Stomach (tissue), 9 donors: Measurements from ENCODE around the gene AP3B1. TPM values are rescaled to one million over a fixed set of nuclear protein-coding genes. Genes with fewer than 3 reads are reported as not detected.

Experiments used
- DNase-seq, 2 donors: peaks; one replicate each; pipeline versions ENCODE4 v3.0.0 to v3.0.0-alpha.2; 2013 to 2019
- H3K27ac ChIP-seq, 5 donors: fragments of 200-600 bp in 4 of 5; sonication (generic) in 4 of 5; one replicate each; pipeline ENCODE4 v1.5.1; 2013 to 2019; ENCODE audit warnings: mild to moderate bottlenecking in 1 of 5, moderate library complexity in 1 of 5
- H3K27me3 ChIP-seq, 3 donors: fragments of 200-600 bp; sonication (generic); one replicate each; pipeline ENCODE4 v1.5.1; 2017 to 2019; ENCODE audit warnings: mixed run types in 1 of 3
- H3K36me3 ChIP-seq, 4 donors: fragments of 200-600 bp; sonication (generic); 1 replicate in 3 of 4; 2 replicates in 1 of 4; pipeline ENCODE4 v1.5.1; 2016 to 2019
- H3K4me1 ChIP-seq, 4 donors: fragments of 200-600 bp; sonication (generic); one replicate each; pipeline ENCODE4 v1.5.1; 2016 to 2019
- H3K4me3 ChIP-seq, 4 donors: fragments of 200-600 bp; sonication (generic) in 3 of 4; one replicate each; pipeline ENCODE4 v1.5.1; 2016 to 2019; ENCODE audit warnings: mild to moderate bottlenecking in 1 of 4
- H3K9me3 ChIP-seq, 4 donors: fragments of 200-600 bp; sonication (generic); one replicate each; pipeline ENCODE4 v1.5.1; 2016 to 2019
- EP300 ChIP-seq: sonication (generic); formaldehyde crosslinking; IDR thresholded peaks from one replicate; pipeline ENCODE4 v1.6.1; 2017; ENCODE audit warnings: antibody characterized with exemption
- POLR2A ChIP-seq, 4 donors: fragments of 450-650 bp; IDR thresholded peaks; one replicate each; pipeline ENCODE4 v1.6.1; 2016; ENCODE audit warnings: antibody characterized with exemption in 4 of 4, control low read depth in 2 of 4, mild to moderate bottlenecking in 1 of 4, moderate library complexity in 1 of 4
- POLR2AphosphoS5 ChIP-seq, 3 donors: sonication (generic); formaldehyde crosslinking; IDR thresholded peaks; one replicate each; pipeline ENCODE4 v1.6.1; 2016; ENCODE audit warnings: antibody characterized with exemption in 3 of 3
- WGBS, 5 donors: extraction: QIAGEN DNeasy Blood & Tissue Kit in 3 of 5; methylation state at CpG; one replicate each; pipeline versions ENCODE4 v1.1.5 to v1.1.7; 2013 to 2018; 5-methylcytosine and 5-hydroxymethylcytosine counted together
- intact Hi-C: fragments of 100-400 bp; cut with DNase I; formaldehyde crosslinking; loops from one replicate; pipeline ENCODE4 v1.15.1; 2023; ENCODE audit warnings: low total_unique reads
- polyA plus RNA-seq, 3 donors: library from polyadenylated mRNA; stranded (reverse); fragments of 200-250 nt; gene quantifications; one replicate each; pipeline ENCODE4 v1.2.3, GENCODE V29; 2013
- total RNA-seq, 5 donors: library from RNA; depleted of rRNA; stranded (reverse); fragments of >200 nt; gene quantifications; one replicate each; pipeline versions ENCODE4 v1.1.0 to v1.2.3, GENCODE V29; 2014 to 2016
- TF ChIP-seq, protein P1 (sequence below), 7 experiments: fragments of 450-650 bp in 4 of 7; fragments of 200-600 bp in 3 of 7; sonication (generic) in 3 of 7; IDR thresholded peaks; one replicate each; pipeline ENCODE4 v1.5.1; 2016 to 2019; ENCODE audit warnings: antibody characterized with exemption in 7 of 7, control low read depth in 2 of 7, mild to moderate bottlenecking in 1 of 7
- donor health status: healthy with polysubstance abuse.
- donor health status: Bipolar disorder and iron deficiency.
- donor health status: healthy.

The AP3B1 gene
- total and polyA plus RNA-seq, 8 donors = 15.2 to 81.0 (median 23.5) TPM

DNA sequence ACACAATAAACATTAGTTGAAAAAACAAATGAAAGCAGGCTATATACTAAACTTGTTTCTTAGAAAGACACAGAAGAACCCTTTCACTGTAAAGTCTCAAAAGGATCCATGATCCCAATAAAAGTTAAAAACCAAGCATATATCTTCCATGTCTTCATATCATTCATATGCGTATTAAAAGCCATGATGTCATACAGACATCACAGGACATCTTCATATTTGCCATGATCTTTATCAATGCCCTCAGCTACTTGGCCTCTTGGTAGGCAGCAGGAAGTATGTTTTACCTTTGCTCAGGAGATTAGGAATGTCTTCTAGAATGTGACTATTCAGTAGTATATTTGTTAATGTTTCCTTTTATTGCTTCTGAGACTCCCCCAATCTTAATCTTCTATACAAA lies 16.8 kb downstream of the AP3B1 start:
- peaks cover 0 to 19% (median 6%) of the 10 kb centered on the region in 4 donors for H3K4me1 ChIP-seq
- H3K27me3 ChIP-seq = no peaks in the 10 kb centered on the region
- intact Hi-C loops = no loop called here
- no peak overlapping the region for H3K27ac ChIP-seq
- no peak for DNase-seq
- no peaks in the 10 kb centered on the region for H3K36me3 ChIP-seq
- TF ChIP-seq POLR2A (IDR thresholded peaks at IDR 0.05) (no peak), EP300 (no peak), POLR2AphosphoS5 (IDR thresholded peaks at IDR 0.05) (no peak)
- TF ChIP-seq, protein P1, sequence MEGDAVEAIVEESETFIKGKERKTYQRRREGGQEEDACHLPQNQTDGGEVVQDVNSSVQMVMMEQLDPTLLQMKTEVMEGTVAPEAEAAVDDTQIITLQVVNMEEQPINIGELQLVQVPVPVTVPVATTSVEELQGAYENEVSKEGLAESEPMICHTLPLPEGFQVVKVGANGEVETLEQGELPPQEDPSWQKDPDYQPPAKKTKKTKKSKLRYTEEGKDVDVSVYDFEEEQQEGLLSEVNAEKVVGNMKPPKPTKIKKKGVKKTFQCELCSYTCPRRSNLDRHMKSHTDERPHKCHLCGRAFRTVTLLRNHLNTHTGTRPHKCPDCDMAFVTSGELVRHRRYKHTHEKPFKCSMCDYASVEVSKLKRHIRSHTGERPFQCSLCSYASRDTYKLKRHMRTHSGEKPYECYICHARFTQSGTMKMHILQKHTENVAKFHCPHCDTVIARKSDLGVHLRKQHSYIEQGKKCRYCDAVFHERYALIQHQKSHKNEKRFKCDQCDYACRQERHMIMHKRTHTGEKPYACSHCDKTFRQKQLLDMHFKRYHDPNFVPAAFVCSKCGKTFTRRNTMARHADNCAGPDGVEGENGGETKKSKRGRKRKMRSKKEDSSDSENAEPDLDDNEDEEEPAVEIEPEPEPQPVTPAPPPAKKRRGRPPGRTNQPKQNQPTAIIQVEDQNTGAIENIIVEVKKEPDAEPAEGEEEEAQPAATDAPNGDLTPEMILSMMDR (IDR thresholded peaks at IDR 0.05) = no peak
- H3K9me3 ChIP-seq = no peaks in the 10 kb centered on the region
- H3K4me3 ChIP-seq = no peak overlapping the region
- 84 to 94% (median 92%) methylated on average over 1 of the region's 1 CpG for WGBS, 5 donors

DNA sequence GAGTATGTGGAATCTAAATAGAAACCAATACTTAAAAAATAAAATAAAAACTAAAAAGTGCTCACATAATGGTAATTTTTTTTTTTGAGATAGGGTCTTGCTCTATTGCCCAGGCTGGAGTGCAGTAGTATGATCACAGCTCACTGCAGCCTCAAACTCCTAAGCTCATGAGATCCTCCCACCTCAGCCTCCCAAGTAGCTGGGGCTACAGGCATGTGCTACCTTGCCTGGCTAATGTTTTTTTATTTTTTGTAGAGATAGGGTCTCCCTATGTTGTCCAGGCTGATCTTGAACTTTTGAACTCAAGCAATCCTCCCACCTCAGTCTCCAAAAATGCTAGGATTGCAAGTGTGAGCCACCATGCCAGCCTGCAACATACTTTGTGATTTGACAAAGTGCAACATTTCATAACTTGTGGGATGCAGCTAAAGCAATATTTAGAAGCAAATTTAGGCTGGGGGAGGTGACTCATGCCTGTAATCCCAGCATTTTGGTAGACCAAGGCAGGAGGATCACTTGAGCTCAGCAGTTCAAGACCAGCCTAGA lies 18.4 kb downstream of the AP3B1 start:
- no peak overlapping the region for H3K27ac ChIP-seq
- no peak for TF ChIP-seq POLR2A (IDR thresholded peaks at IDR 0.05)
- TF ChIP-seq, protein P1 (IDR thresholded peaks at IDR 0.05) = no peak
- TF ChIP-seq EP300 = no peak
- no peak for TF ChIP-seq POLR2AphosphoS5 (IDR thresholded peaks at IDR 0.05)
- DNase-seq = no peak
- intact Hi-C loops = no loop called here
- no peaks in the 10 kb centered on the region for H3K27me3 ChIP-seq
- no peaks in the 10 kb centered on the region for H3K36me3 ChIP-seq
- H3K9me3 ChIP-seq = no peaks in the 10 kb centered on the region
- peaks cover 0 to 17% (median 6%) of the 10 kb centered on the region in 4 donors for H3K4me1 ChIP-seq
- no peak overlapping the region for H3K4me3 ChIP-seq

DNA sequence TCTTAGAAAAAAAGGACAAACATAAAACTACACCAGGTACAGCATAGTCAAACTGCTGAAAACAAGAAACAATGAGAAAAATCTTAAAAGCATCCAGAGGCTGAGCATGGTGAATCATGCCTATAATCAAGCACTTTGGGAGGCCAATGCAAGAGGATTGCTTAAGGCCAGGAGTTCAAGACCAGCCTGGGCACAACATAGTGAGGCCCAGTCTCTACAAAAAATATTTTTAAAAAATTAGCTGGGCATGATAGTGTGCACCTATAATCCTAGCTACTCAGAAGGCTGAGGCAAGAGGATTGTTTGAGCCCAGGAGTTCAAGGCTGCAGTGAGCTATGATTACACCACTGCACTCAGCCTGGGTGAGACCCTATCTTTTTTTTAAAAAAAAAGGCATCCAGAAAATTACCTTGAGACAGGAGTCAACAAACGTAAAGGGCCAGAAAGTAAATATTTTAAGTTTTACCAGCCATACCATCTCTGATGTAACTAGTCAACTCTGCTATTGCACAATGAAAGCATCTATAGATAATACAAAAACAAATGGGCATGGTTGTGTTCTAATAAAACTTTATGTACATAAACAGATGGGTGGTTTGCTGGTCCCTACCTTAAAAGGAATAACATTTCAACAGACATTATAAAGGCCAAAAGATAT lies 19.8 kb downstream of the AP3B1 start:
- H3K9me3 ChIP-seq = no peaks in the 10 kb centered on the region
- H3K36me3 ChIP-seq = no peaks in the 10 kb centered on the region
- intact Hi-C loops = no loop called here
- TF ChIP-seq POLR2AphosphoS5 (IDR thresholded peaks at IDR 0.05) = no peak
- TF ChIP-seq, protein P1 (IDR thresholded peaks at IDR 0.05) = no peak
- TF ChIP-seq EP300 = no peak
- no peak for TF ChIP-seq POLR2A (IDR thresholded peaks at IDR 0.05)
- H3K27ac ChIP-seq = no peak overlapping the region
- H3K4me3 ChIP-seq = no peak overlapping the region
- 79 to 96% (median 93%) methylated on average over 1 of the region's 1 CpG for WGBS, 5 donors
- peaks cover 0 to 16% (median 6%) of the 10 kb centered on the region in 4 donors for H3K4me1 ChIP-seq
- DNase-seq = no peak
- no peaks in the 10 kb centered on the region for H3K27me3 ChIP-seq

DNA sequence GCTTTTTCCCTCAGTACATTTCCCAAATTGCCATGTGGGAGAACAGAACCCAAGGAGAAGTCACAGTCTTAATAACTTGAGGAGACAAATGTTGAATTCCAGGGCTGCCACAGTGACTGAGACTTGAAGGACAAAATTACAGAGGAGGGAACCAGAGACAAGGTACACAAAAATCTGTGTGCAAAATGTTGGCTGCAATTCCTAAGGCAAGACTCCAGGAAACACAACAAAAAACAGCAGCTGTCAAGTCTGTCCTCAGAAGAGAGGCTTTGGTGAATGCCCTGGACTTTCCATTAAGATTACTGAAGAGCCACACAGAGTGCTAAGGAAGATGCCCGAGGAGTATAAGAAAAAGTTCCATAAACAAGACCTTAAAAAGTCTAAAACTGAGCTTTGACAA lies 21.1 kb downstream of the AP3B1 start:
- no peak for TF ChIP-seq EP300
- TF ChIP-seq, protein P1 (IDR thresholded peaks at IDR 0.05) = no peak
- no peak for TF ChIP-seq POLR2AphosphoS5 (IDR thresholded peaks at IDR 0.05)
- TF ChIP-seq POLR2A (IDR thresholded peaks at IDR 0.05) = no peak
- no peak for DNase-seq
- Histone ChIP-seq H3K4me3 (no peak overlapping the region), H3K36me3 (no peaks in the 10 kb centered on the region), H3K27ac (no peak overlapping the region), H3K9me3 (no peaks in the 10 kb centered on the region), H3K27me3 (no peaks in the 10 kb centered on the region), H3K4me1 (peaks cover 0 to 24% (median 6%) of the 10 kb centered on the region in 4 donors)
- WGBS, 5 donors = 64 to 94% (median 69%) methylated on average over 1 of the region's 1 CpG
- intact Hi-C loops = no loop called here
